Cardiac fibroblast (primary cell): ENCODE data around the gene HIC1.

Source experiments
- DNase-seq, 2 donors: peaks; one replicate each; pipeline versions ENCODE4 v3.0.0 to v3.0.0-alpha.2; 2010; ENCODE audit warnings: low read depth in 2 of 2
- H3K4me3 ChIP-seq, 2 donors: replicated peaks in 1 of 2; 1 replicate in 1 of 2; 2 replicates in 1 of 2; pipeline ENCODE4 v1.5.1; 2011; ENCODE audit warnings: low read depth in 2 of 2, low read length in 2 of 2, mild to moderate bottlenecking in 2 of 2, moderate library complexity in 1 of 2
- TF ChIP-seq, protein P1 (sequence below): IDR thresholded peaks from one replicate; pipeline ENCODE4 v1.5.1; 2011; ENCODE audit warnings: low read depth, mild to moderate bottlenecking, low read length, inconsistent platforms

HIC1 gene

DNA sequence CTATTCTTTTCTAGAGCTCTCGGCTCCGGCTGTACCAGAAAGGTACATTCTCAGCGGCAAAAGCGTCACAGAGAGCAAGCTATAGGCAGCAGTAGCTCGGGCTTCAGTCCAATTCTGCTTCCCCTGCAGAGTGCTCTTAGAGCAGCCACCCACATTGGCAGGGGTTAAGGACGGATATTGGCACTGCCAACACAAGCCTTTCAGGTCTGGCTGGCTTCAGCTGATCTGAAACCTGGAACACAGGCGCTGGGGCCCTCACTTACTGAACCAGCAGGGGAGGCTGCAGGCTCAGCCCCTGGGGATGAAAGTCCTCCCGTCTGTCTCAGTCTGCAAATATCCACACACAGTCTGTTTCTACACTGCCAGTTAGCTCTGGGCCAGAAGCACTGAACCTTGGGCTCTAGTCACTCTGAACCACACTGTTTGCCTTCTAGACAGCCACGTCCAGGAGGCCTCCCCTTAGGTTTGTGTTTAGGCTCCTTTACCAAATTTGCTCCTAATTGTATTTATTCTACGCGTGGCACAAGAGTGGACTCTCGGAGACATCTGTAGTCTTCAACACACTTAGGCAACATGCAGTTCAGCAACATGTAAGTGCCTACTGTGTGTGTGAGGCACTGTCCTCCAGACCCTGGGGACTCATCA is 40.1 kb downstream of the HIC1 start:
- TF ChIP-seq, protein P1, sequence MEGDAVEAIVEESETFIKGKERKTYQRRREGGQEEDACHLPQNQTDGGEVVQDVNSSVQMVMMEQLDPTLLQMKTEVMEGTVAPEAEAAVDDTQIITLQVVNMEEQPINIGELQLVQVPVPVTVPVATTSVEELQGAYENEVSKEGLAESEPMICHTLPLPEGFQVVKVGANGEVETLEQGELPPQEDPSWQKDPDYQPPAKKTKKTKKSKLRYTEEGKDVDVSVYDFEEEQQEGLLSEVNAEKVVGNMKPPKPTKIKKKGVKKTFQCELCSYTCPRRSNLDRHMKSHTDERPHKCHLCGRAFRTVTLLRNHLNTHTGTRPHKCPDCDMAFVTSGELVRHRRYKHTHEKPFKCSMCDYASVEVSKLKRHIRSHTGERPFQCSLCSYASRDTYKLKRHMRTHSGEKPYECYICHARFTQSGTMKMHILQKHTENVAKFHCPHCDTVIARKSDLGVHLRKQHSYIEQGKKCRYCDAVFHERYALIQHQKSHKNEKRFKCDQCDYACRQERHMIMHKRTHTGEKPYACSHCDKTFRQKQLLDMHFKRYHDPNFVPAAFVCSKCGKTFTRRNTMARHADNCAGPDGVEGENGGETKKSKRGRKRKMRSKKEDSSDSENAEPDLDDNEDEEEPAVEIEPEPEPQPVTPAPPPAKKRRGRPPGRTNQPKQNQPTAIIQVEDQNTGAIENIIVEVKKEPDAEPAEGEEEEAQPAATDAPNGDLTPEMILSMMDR = peak; percentile 81
- peak; percentile 78 to 81 for DNase-seq
- H3K4me3 ChIP-seq = no peak overlapping the region

DNA sequence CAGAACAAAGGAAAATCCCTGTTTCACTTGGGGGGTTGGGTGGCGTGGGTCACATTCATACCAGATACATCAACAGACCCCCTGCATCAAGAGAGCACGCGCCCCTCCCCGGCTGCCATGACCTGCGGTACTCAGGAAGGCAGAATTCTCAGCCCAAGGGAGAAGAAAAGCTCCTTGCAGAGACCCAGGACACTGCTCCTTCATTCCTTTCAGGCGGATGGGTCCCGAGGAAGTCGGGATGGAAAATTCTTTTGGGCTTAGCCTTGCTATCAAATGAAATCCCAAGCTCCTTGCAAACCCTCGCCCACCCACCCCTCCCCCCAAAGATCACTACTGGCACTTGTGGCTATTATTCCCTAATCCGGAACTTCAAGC is 40.6 kb downstream of the HIC1 start:
- no peak overlapping the region for H3K4me3 ChIP-seq
- TF ChIP-seq, protein P1 = no peak
- DNase-seq = no peak

DNA sequence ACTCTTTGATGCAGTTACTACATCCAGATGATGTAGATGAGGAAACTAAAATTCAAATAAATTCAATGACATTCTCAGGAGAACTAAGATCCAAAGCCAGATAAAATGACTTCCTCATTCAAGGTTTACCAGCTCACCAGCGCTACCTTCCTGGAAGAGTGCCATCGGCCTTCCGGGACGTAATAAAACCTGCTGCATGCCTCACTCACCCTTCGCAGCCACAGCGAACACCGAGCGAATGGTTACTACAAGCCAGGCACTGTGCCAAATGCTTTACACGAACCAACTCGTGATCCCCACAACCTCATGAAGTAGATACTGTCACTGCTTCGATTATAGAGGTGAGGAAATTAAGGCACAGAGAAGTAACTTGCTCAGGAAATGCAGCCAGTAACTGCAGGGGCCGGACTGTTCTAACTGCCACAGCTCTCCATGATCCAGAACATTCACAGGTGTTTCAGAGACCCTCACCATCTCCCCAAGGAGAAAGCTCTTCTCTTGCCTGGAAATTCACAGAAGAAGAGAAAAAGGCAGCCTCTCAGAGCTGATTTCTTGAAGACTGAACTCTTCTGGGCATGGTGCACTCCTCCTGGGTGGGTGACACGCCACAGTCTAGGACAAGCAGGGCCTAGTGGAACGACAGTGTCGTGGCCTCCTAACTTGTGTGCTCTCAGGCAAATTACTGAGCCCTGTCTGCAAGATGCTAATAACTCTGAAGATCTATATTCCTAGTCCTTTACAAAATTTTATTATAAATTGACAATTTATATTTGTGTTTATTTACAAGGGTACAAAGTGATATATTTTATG is 46.8 kb downstream of the HIC1 start:
- no peak for DNase-seq

DNA sequence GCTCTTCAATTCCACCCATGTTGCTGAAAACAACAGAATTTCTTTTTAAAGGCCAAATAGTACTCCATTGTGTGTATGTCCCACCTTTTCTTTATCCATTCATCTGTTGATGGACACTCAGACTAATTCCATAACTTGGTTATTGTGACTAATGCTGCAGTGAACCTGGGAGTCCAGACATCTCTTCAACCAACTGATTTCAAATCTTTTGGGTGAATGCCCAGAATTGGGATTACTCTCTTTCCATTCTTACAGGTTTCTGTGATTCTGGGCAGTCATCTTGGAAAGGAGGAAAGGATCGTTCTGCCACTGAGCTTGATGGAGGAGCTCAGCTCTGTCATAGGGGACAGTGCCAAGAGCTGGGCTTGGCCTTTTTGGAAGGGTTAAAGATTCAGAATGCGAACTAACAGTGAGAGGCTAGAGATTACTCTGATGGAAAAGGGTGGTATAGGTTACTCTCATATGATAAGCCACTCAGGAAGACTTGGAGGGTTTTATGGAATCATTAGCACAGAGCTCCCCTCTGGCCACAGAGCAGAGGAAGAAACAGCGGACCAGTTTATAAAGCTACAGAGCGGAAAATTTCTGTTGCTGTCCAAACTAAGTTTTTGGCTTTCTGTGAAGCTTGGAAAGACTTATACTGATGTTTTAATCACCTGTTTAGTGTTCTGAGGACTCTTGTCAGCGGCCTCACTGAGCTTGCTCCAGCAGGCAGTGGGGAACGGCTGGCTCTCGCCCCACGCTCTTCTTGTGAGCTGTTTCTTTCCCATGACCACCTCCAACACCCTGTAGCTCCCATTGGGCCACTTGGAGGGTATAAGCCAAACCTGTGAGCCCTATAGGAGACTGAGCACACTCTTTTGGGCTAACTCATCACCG is 48.3 kb downstream of the HIC1 start:
- H3K4me3 ChIP-seq = no peak overlapping the region
- DNase-seq = peak; percentile 57 to 76
- TF ChIP-seq, protein P1 = no peak

More for the DNA sequence above, 46.8 kb downstream of the HIC1 start:
- no peak overlapping the region for H3K4me3 ChIP-seq
- TF ChIP-seq, protein P1 = no peak

DNA sequence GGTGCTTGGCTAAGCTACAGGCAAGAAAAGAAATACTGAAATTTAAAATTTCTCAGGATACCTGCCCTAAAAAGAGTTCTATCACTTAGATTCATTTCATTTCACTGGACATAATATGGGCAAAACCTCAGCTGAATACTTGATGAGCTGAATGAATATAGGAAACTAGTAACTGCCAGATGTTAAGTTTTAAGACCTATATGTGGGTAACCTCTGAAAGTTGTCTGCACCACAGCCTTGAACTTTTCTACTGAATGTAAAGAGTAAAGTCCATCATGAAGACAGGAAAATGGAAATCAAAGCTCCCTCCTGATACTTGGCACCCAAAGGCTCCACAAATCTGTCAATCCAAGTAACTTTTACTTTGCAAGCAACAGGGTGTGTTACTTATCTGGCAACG is 50.8 kb downstream of the HIC1 start:
- DNase-seq = no peak
- no peak overlapping the region for H3K4me3 ChIP-seq
- TF ChIP-seq, protein P1 = no peak

DNA sequence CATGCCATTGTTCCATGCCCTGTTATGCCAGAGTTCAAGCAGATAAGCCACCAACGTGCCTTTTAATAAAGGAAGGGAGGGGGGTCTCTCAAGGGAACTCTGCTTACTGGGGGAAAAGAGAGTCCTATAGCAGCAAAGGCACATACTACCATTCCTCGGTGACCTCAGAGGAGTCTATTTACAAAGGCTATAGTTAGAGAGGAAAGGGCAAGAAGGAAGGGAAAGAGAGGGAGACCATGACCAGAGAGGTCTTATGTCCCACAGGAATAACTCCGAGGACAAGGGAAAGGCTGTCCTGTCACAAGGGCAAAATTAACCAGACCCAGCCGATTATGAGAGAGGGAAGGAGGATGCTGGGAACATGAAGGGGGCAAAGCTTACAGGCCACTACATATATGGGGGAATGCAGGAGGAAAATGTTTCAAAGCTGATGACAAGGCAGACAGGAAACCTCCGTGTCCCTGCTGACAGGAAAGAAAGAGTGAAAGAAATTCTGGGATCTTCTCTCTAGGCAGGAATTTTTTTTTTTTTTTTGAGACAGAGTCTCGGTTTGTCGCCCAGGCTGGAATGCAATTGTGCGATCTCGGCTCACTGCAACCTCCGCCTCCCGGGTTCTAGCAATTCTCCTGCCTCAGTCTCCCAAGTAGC is 51.5 kb downstream of the HIC1 start:
- no peak overlapping the region for H3K4me3 ChIP-seq
- DNase-seq = peak in 1 of 2 donors; percentile 39
- TF ChIP-seq, protein P1 = no peak
